ENCODE measurements around the gene GID8.

GID8 gene

GRCh38 chr20:62962891-62963613 lies 25.1 kb downstream of the GID8 start:
- no peak overlapping the region for H3K27ac ChIP-seq (ENCODE audit: insufficient read depth, low read length, poor library complexity, severe bottlenecking)
- no peaks in the 10 kb centered on the region for H3K4me1 ChIP-seq (ENCODE audit: control insufficient read depth, insufficient read depth, low read length, poor library complexity, severe bottlenecking)
- no peaks in the 10 kb centered on the region for H3K27me3 ChIP-seq (replicated peaks; ENCODE audit: control insufficient read depth, insufficient read depth, low read length, poor library complexity, severe bottlenecking)
- no peaks in the 10 kb centered on the region for H3K36me3 ChIP-seq (ENCODE audit: control insufficient read depth, insufficient read depth, low read length)
- no peak for DNase-seq
- H3K9me3 ChIP-seq (ENCODE audit: control insufficient read depth, low read length) = no peaks in the 10 kb centered on the region
- H3K4me3 ChIP-seq (ENCODE audit: insufficient read depth, low read depth, low read length, poor library complexity, severe bottlenecking) = no peak overlapping the region

- Histone ChIP-seq H3K36me3 (ENCODE audit: control insufficient read depth, insufficient read depth, low read length) (no peaks in the 10 kb centered on the region), H3K4me1 (ENCODE audit: control insufficient read depth, insufficient read depth, low read length, poor library complexity, severe bottlenecking) (no peaks in the 10 kb centered on the region), H3K27ac (ENCODE audit: insufficient read depth, low read length, poor library complexity, severe bottlenecking) (no peak overlapping the region), H3K4me3 (ENCODE audit: insufficient read depth, low read depth, low read length, poor library complexity, severe bottlenecking) (no peak overlapping the region), H3K9me3 (ENCODE audit: control insufficient read depth, low read length) (no peaks in the 10 kb centered on the region), H3K27me3 (replicated peaks; ENCODE audit: control insufficient read depth, insufficient read depth, low read length, poor library complexity, severe bottlenecking) (no peaks in the 10 kb centered on the region)
- DNase-seq = no peak
These were observed 25.9 kb downstream of the GID8 start for GRCh38 chr20:62963614-62964397.

- Histone ChIP-seq H3K36me3 (ENCODE audit: control insufficient read depth, insufficient read depth, low read length) (no peaks in the 10 kb centered on the region), H3K9me3 (ENCODE audit: control insufficient read depth, low read length) (no peaks in the 10 kb centered on the region), H3K4me1 (ENCODE audit: control insufficient read depth, insufficient read depth, low read length, poor library complexity, severe bottlenecking) (no peaks in the 10 kb centered on the region), H3K4me3 (ENCODE audit: insufficient read depth, low read depth, low read length, poor library complexity, severe bottlenecking) (no peak overlapping the region), H3K27me3 (replicated peaks; ENCODE audit: control insufficient read depth, insufficient read depth, low read length, poor library complexity, severe bottlenecking) (no peaks in the 10 kb centered on the region), H3K27ac (ENCODE audit: insufficient read depth, low read length, poor library complexity, severe bottlenecking) (no peak overlapping the region)
- no peak for DNase-seq
These were observed 26.8 kb downstream of the GID8 start for GRCh38 chr20:62964700-62965099.

- Histone ChIP-seq H3K27me3 (replicated peaks; ENCODE audit: control insufficient read depth, insufficient read depth, low read length, poor library complexity, severe bottlenecking) (no peaks in the 10 kb centered on the region), H3K9me3 (ENCODE audit: control insufficient read depth, low read length) (no peaks in the 10 kb centered on the region), H3K27ac (ENCODE audit: insufficient read depth, low read length, poor library complexity, severe bottlenecking) (no peak overlapping the region), H3K36me3 (ENCODE audit: control insufficient read depth, insufficient read depth, low read length) (no peaks in the 10 kb centered on the region), H3K4me3 (ENCODE audit: insufficient read depth, low read depth, low read length, poor library complexity, severe bottlenecking) (no peak overlapping the region), H3K4me1 (ENCODE audit: control insufficient read depth, insufficient read depth, low read length, poor library complexity, severe bottlenecking) (no peaks in the 10 kb centered on the region)
- no peak for DNase-seq
These were observed 27.4 kb downstream of the GID8 start for GRCh38 chr20:62965363-62965771.

- Histone ChIP-seq H3K9me3 (ENCODE audit: control insufficient read depth, low read length) (no peaks in the 10 kb centered on the region), H3K36me3 (ENCODE audit: control insufficient read depth, insufficient read depth, low read length) (no peaks in the 10 kb centered on the region), H3K27ac (ENCODE audit: insufficient read depth, low read length, poor library complexity, severe bottlenecking) (no peak overlapping the region), H3K27me3 (replicated peaks; ENCODE audit: control insufficient read depth, insufficient read depth, low read length, poor library complexity, severe bottlenecking) (no peaks in the 10 kb centered on the region), H3K4me1 (ENCODE audit: control insufficient read depth, insufficient read depth, low read length, poor library complexity, severe bottlenecking) (no peaks in the 10 kb centered on the region), H3K4me3 (ENCODE audit: insufficient read depth, low read depth, low read length, poor library complexity, severe bottlenecking) (no peak overlapping the region)
- no peak for DNase-seq
These were observed 28.5 kb downstream of the GID8 start for GRCh38 chr20:62966212-62967148.

GRCh38 chr20:62967149-62967501 lies 29.2 kb downstream of the GID8 start:
- H3K27ac ChIP-seq (ENCODE audit: insufficient read depth, low read length, poor library complexity, severe bottlenecking) = no peak overlapping the region
- DNase-seq = no peak
- H3K4me1 ChIP-seq (ENCODE audit: control insufficient read depth, insufficient read depth, low read length, poor library complexity, severe bottlenecking) = no peaks in the 10 kb centered on the region
- H3K27me3 ChIP-seq (replicated peaks; ENCODE audit: control insufficient read depth, insufficient read depth, low read length, poor library complexity, severe bottlenecking) = no peaks in the 10 kb centered on the region
- no peaks in the 10 kb centered on the region for H3K9me3 ChIP-seq (ENCODE audit: control insufficient read depth, low read length)
- H3K4me3 ChIP-seq (ENCODE audit: insufficient read depth, low read depth, low read length, poor library complexity, severe bottlenecking) = no peak overlapping the region
- H3K36me3 ChIP-seq (ENCODE audit: control insufficient read depth, insufficient read depth, low read length) = no peaks in the 10 kb centered on the region

- Histone ChIP-seq H3K36me3 (ENCODE audit: control insufficient read depth, insufficient read depth, low read length) (no peaks in the 10 kb centered on the region), H3K9me3 (ENCODE audit: control insufficient read depth, low read length) (no peaks in the 10 kb centered on the region), H3K27me3 (replicated peaks; ENCODE audit: control insufficient read depth, insufficient read depth, low read length, poor library complexity, severe bottlenecking) (peaks cover 4% of the 10 kb centered on the region)
These were observed 29.8 kb downstream of the GID8 start for GRCh38 chr20:62967628-62968351.

GRCh38 chr20:62968378-62969178 lies 30.6 kb downstream of the GID8 start:
- no peak for DNase-seq
- Histone ChIP-seq H3K4me1 (ENCODE audit: control insufficient read depth, insufficient read depth, low read length, poor library complexity, severe bottlenecking) (peaks cover 12% of the 10 kb centered on the region), H3K36me3 (ENCODE audit: control insufficient read depth, insufficient read depth, low read length) (no peaks in the 10 kb centered on the region), H3K4me3 (ENCODE audit: insufficient read depth, low read depth, low read length, poor library complexity, severe bottlenecking) (no peak overlapping the region), H3K27me3 (replicated peaks; ENCODE audit: control insufficient read depth, insufficient read depth, low read length, poor library complexity, severe bottlenecking) (peaks cover 11% of the 10 kb centered on the region), H3K9me3 (ENCODE audit: control insufficient read depth, low read length) (no peaks in the 10 kb centered on the region), H3K27ac (ENCODE audit: insufficient read depth, low read length, poor library complexity, severe bottlenecking) (no peak overlapping the region)

More at GRCh38 chr20:62967628-62968351, 29.8 kb downstream of the GID8 start:
- Histone ChIP-seq H3K4me1 (ENCODE audit: control insufficient read depth, insufficient read depth, low read length, poor library complexity, severe bottlenecking) (peaks cover 5% of the 10 kb centered on the region), H3K4me3 (ENCODE audit: insufficient read depth, low read depth, low read length, poor library complexity, severe bottlenecking) (no peak overlapping the region), H3K27ac (ENCODE audit: insufficient read depth, low read length, poor library complexity, severe bottlenecking) (no peak overlapping the region)
- DNase-seq = no peak

All from effector memory CD4-positive, alpha-beta T cell (primary cell).